Measurements from ENCODE around the gene NUDT22. TPM values are rescaled to one million over a fixed set of nuclear protein-coding genes. Genes with fewer than 3 reads are reported as not detected.

NUDT22 gene
- total RNA-seq, 1 experiment from 2014 or later = 70.0 TPM

GRCh38 chr11:64278576-64279190 is 52.6 kb downstream of the NUDT22 start:
- H3K9me2 ChIP-seq (replicated peaks; ENCODE audit: insufficient read depth, low read length) = no peaks in the 10 kb centered on the region
- no peaks in the 10 kb centered on the region for H3K9me3 ChIP-seq (ENCODE audit: low read length)
- no peaks in the 10 kb centered on the region for H4K20me1 ChIP-seq (ENCODE audit: insufficient read depth, low read depth, low read length)
- peaks cover 9% of the 10 kb centered on the region for H3K79me2 ChIP-seq (ENCODE audit: low read length)
- H3K4me2 ChIP-seq (ENCODE audit: low read depth, low read length, poor library complexity, severe bottlenecking) = no peak overlapping the region
- no peak overlapping the region for H3K4me3 ChIP-seq (ENCODE audit: low read length)
- DNase-seq = no peak
- no peak overlapping the region for H3K27ac ChIP-seq (ENCODE audit: low read length)
- H3K36me3 ChIP-seq (ENCODE audit: insufficient read depth, low read length) = 0 out of 2 replicates have a peak, but pooled peaks cover 5% of the 10 kb centered on the region
- H3K4me1 ChIP-seq (ENCODE audit: low read length) = peaks cover 5% of the 10 kb centered on the region
- no peaks in the 10 kb centered on the region for H3K27me3 ChIP-seq (ENCODE audit: low read length)
- H2AFZ ChIP-seq (ENCODE audit: low read length) = no peak overlapping the region
- H3K9ac ChIP-seq (ENCODE audit: low read length) = no peak overlapping the region

Other genes with a start within 250 kb of the NUDT22 start
- 41.6 and 61.7 TPM in 2 replicates for gene OTUB1, start 239.8 kb upstream of the NUDT22 start, total RNA-seq (2014; rRNA removed; shearing (Covaris generic); ENCODE audit: low replicate concordance)
- gene FLRT1, start 190.3 kb upstream of the NUDT22 start, total RNA-seq (2014; rRNA removed; shearing (Covaris generic); ENCODE audit: low replicate concordance) = not detected in 2 replicates
- gene MACROD1, start 60.2 kb upstream of the NUDT22 start, total RNA-seq (2014; rRNA removed; shearing (Covaris generic); ENCODE audit: low replicate concordance) = 5.4 TPM in 1 of 2 replicates, not detected in the other
- 101 and 199 TPM in 2 replicates for gene STIP1, start 40.1 kb upstream of the NUDT22 start, total RNA-seq (2014; rRNA removed; shearing (Covaris generic); ENCODE audit: low replicate concordance)
- 72.7 and 141 TPM in 2 replicates for gene FERMT3, start 19.6 kb upstream of the NUDT22 start, total RNA-seq (2014; rRNA removed; shearing (Covaris generic); ENCODE audit: low replicate concordance)
- 72.5 and 90.4 TPM in 2 replicates for gene TRPT1, start 88 bp upstream of the NUDT22 start, total RNA-seq (2014; rRNA removed; shearing (Covaris generic); ENCODE audit: low replicate concordance)
- gene DNAJC4, start 4.3 kb downstream of the NUDT22 start, total RNA-seq (2014; rRNA removed; shearing (Covaris generic); ENCODE audit: low replicate concordance) = 32.0 and 51.0 TPM in 2 replicates
- gene VEGFB, start 8.3 kb downstream of the NUDT22 start, total RNA-seq (2014; rRNA removed; shearing (Covaris generic); ENCODE audit: low replicate concordance) = 43.4 and 67.9 TPM in 2 replicates
- gene FKBP2, start 14.8 kb downstream of the NUDT22 start, total RNA-seq (2014; rRNA removed; shearing (Covaris generic); ENCODE audit: low replicate concordance) = 27.8 and 73.4 TPM in 2 replicates
- gene PPP1R14B, start 20.7 kb downstream of the NUDT22 start, total RNA-seq (2014; rRNA removed; shearing (Covaris generic); ENCODE audit: low replicate concordance) = 111 and 256 TPM in 2 replicates
- 5.7 and 12.7 TPM in 2 replicates for gene PLCB3, start 25.3 kb downstream of the NUDT22 start, total RNA-seq (2014; rRNA removed; shearing (Covaris generic); ENCODE audit: low replicate concordance)
- gene BAD, start 58.4 kb downstream of the NUDT22 start, total RNA-seq (2014; rRNA removed; shearing (Covaris generic); ENCODE audit: low replicate concordance) = 45.3 and 94.6 TPM in 2 replicates
- gene GPR137, start 59.6 kb downstream of the NUDT22 start, total RNA-seq (2014; rRNA removed; shearing (Covaris generic); ENCODE audit: low replicate concordance) = 10.8 and 14.2 TPM in 2 replicates
- gene KCNK4, start 65.0 kb downstream of the NUDT22 start, total RNA-seq (2014; rRNA removed; shearing (Covaris generic); ENCODE audit: low replicate concordance) = not detected in 2 replicates
- not detected in 2 replicates for gene CATSPERZ, start 74.1 kb downstream of the NUDT22 start, total RNA-seq (2014; rRNA removed; shearing (Covaris generic); ENCODE audit: low replicate concordance)
- gene ESRRA, start 79.2 kb downstream of the NUDT22 start, total RNA-seq (2014; rRNA removed; shearing (Covaris generic); ENCODE audit: low replicate concordance) = 16.0 and 33.9 TPM in 2 replicates
- gene TRMT112, start 91.3 kb downstream of the NUDT22 start, total RNA-seq (2014; rRNA removed; shearing (Covaris generic); ENCODE audit: low replicate concordance) = 363 and 557 TPM in 2 replicates
- gene PRDX5, start 91.8 kb downstream of the NUDT22 start, total RNA-seq (2014; rRNA removed; shearing (Covaris generic); ENCODE audit: low replicate concordance) = 205 and 428 TPM in 2 replicates
- 34.9 and 88.2 TPM in 2 replicates for gene CCDC88B, start 113.9 kb downstream of the NUDT22 start, total RNA-seq (2014; rRNA removed; shearing (Covaris generic); ENCODE audit: low replicate concordance)
- 17.1 and 38.4 TPM in 2 replicates for gene RPS6KA4, start 132.9 kb downstream of the NUDT22 start, total RNA-seq (2014; rRNA removed; shearing (Covaris generic); ENCODE audit: low replicate concordance)

Measured in Karpas-422 (cell line).